HEK293T (cell line): ENCODE results near the gene ADCY2.

Experiments used
- CTCF ChIA-PET: fragments of 350-600 bp; formaldehyde crosslinking; extraction: SDS; loops from one replicate; lab custom pipeline; 2021; ENCODE audit warnings: antibody characterized with exemption, inconsistent platforms; lab: Yijun Ruan, JAX
- POLR2A ChIA-PET: fragments of 350-600 bp; formaldehyde crosslinking; extraction: SDS; loops from one replicate; lab custom pipeline; 2020; ENCODE audit warnings: antibody characterized with exemption, inconsistent platforms; lab: Yijun Ruan, JAX
- DNase-seq: peaks from one replicate; pipeline ENCODE4 v3.0.0; 2012; ENCODE audit warnings: mixed read lengths; ENCODE audit errors: extremely low spot score
- ARNT ChIP-seq: fragments of 450-650 bp; IDR thresholded peaks from 2 replicates; pipeline ENCODE4 v1.6.1; 2017; ENCODE audit warnings: mild to moderate bottlenecking
- BHLHE40 ChIP-seq: fragments of 450-650 bp; IDR thresholded peaks from 2 replicates; pipeline ENCODE4 v1.6.1; 2016; ENCODE audit warnings: mild to moderate bottlenecking, moderate library complexity, borderline replicate concordance
- CTBP1 ChIP-seq: fragments of 450-650 bp; IDR thresholded peaks from 2 replicates; pipeline ENCODE4 v1.6.1; 2016; ENCODE audit warnings: borderline replicate concordance
- ELF4 ChIP-seq: fragments of 450-650 bp; IDR thresholded peaks from 2 replicates; pipeline ENCODE4 v1.6.1; 2017; ENCODE audit warnings: antibody characterized with exemption
- FOXA1 ChIP-seq: fragments of 450-650 bp; IDR thresholded peaks from 2 replicates; pipeline ENCODE4 v1.6.1; 2016; ENCODE audit warnings: mild to moderate bottlenecking
- FOXK2 ChIP-seq: fragments of 450-650 bp; IDR thresholded peaks from 2 replicates; pipeline ENCODE4 v1.6.1; 2016; ENCODE audit warnings: mild to moderate bottlenecking
- FOXM1 ChIP-seq: fragments of 450-650 bp; IDR thresholded peaks from 2 replicates; pipeline ENCODE4 v1.6.1; 2017; ENCODE audit warnings: mild to moderate bottlenecking, borderline replicate concordance
- HDGF ChIP-seq: fragments of 450-650 bp; IDR thresholded peaks from 2 replicates; pipeline ENCODE4 v1.6.1; 2017; ENCODE audit warnings: antibody characterized with exemption, borderline replicate concordance
- L3MBTL2 ChIP-seq: fragments of 450-650 bp; conservative IDR thresholded peaks from 2 replicates; pipeline ENCODE4 v1.6.1; 2016; ENCODE audit warnings: mild to moderate bottlenecking
- LEF1 ChIP-seq: fragments of 450-650 bp; IDR thresholded peaks from 2 replicates; pipeline ENCODE4 v1.6.1; 2017; ENCODE audit warnings: mild to moderate bottlenecking, borderline replicate concordance
- NFRKB ChIP-seq: fragments of 450-650 bp; IDR thresholded peaks from 2 replicates; pipeline ENCODE4 v1.6.1; 2016; ENCODE audit warnings: mild to moderate bottlenecking, moderate library complexity
- SP1 ChIP-seq: fragments of 450-650 bp; IDR thresholded peaks from 2 replicates; pipeline ENCODE4 v1.6.1; 2017
- SUZ12 ChIP-seq: fragments of 450-650 bp; IDR thresholded peaks from 2 replicates; pipeline ENCODE4 v1.6.1; 2016; ENCODE audit warnings: mild to moderate bottlenecking
- TARDBP ChIP-seq: fragments of 450-650 bp; IDR thresholded peaks from 2 replicates; pipeline ENCODE4 v1.6.1; 2016
- ZNF384 ChIP-seq: fragments of 450-650 bp; IDR thresholded peaks from 2 replicates; pipeline ENCODE4 v1.6.1; 2016
- TF ChIP-seq, protein P1 (sequence below): fragments of 450-650 bp; IDR thresholded peaks from 2 replicates; pipeline ENCODE4 v1.6.1; 2016

ADCY2 gene

DNA sequence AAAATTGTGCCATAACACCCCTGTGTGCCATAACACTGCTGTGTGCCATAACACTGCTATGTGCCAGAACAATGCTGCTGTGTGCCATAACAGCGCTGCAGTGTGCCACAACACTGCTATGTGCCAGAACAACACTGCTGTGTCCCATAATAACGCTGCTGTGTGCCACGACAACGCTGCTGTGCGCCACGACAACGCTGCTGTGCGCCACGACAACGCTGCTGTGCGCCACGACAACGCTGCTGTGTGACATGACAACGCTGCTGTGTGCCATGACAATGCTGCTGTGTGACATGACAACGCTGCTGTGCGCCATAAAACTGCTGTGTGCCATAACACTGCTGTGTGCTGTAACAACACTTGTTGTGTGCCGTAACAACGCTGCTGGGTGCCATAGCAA lies 429.1 kb downstream of the ADCY2 start:
- ChIA-PET CTCF (no interaction called here), POLR2A (interaction anchor here (1.0 kb wide), 1 partner anchor 9 kb away, joined by 3 read pairs; no protein-coding TSS in a partner anchor)
- DNase-seq, result no peak
- no peak for TF ChIP-seq ARNT
- TF ChIP-seq L3MBTL2, result no peak
- no peak for TF ChIP-seq CTBP1
- TF ChIP-seq, protein P1, sequence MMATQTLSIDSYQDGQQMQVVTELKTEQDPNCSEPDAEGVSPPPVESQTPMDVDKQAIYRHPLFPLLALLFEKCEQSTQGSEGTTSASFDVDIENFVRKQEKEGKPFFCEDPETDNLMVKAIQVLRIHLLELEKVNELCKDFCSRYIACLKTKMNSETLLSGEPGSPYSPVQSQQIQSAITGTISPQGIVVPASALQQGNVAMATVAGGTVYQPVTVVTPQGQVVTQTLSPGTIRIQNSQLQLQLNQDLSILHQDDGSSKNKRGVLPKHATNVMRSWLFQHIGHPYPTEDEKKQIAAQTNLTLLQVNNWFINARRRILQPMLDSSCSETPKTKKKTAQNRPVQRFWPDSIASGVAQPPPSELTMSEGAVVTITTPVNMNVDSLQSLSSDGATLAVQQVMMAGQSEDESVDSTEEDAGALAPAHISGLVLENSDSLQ, result no peak
- no peak for TF ChIP-seq TARDBP
- TF ChIP-seq ELF4, result no peak
- TF ChIP-seq FOXK2, result no peak

DNA sequence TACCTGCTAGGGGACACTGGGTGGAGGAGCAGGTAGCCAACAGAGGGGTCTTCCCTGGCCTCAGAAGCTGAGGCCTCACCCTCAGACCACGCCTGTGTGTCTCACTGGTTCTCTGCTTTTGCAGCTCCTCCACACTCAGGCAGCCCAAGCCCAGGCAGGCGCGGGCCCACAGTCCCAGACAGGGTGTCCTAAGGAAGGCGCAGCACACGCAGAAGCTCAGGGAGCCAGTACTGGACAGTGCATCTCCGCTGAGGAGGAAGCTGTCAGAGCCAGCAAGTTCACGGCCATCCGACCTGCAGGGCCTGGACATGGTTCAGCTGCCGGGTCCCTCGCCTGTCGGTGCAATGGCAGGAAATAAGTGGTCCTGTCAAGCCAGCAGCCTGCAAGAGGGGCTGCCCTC lies 429.7 kb downstream of the ADCY2 start:
- CTCF ChIA-PET, result interaction anchor here (0.7 kb wide), 1 partner anchor 992 kb away, joined by 3 read pairs; no protein-coding TSS in a partner anchor
- POLR2A ChIA-PET, result interaction anchor here (1.0 kb wide), 1 partner anchor 8 kb away, joined by 3 read pairs; no protein-coding TSS in a partner anchor
- TF ChIP-seq SP1, result no peak
- TF ChIP-seq LEF1, result no peak
- no peak for DNase-seq

DNA sequence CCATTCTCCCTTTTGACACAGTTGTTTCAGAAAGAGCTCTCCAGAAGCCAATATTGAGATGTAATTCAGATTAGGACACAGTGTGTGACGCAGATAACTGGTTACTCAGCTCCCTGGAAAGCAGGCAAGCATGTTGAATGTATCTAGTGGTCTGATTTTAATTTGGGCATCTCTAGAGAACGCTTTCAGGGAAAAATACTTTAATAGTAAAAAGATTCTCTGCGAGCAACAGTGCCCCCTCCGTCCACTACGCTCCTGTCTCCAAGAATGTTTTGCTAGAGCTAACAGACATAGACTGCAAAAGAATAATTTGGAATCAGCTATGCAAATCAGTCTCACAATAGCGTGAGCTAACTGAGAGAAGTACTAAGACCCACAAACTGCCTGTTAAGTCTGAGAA lies 431.7 kb downstream of the ADCY2 start:
- POLR2A ChIA-PET, result no interaction called here

DNA sequence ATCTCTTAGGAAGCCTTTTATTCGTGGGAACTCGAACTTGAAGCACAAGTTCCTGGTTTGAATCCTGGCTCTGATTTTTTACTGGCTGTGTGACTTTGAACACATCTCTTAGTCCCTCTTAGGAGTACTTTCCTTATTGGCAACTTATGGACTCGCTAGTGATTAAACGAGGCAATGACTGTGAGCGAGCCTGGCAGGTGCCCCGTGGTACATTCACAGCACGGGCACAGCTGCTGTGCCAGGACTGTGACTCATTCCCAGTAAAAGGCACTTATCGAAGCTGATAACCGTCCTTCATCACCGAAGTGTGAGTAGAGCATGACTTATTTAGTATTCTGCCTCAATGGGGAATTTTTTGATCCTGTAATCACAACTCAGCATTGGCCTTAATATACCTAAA lies 432.3 kb downstream of the ADCY2 start:
- ChIA-PET POLR2A (no interaction called here), CTCF (interaction anchor here (1.2 kb wide), 1 partner anchor 11 kb away, joined by 5 read pairs; no protein-coding TSS in a partner anchor)
- no peak for DNase-seq
- TF ChIP-seq FOXM1 (no peak), ELF4 (no peak), SUZ12 (no peak), ARNT (no peak), HDGF (no peak), L3MBTL2 (no peak), TARDBP (no peak), LEF1 (no peak), FOXK2 (no peak), NFRKB (no peak), ZNF384 (no peak), SP1 (no peak), BHLHE40 (no peak)
- TF ChIP-seq, protein P1, result no peak

More for the DNA sequence above, 431.7 kb downstream of the ADCY2 start:
- CTCF ChIA-PET, result interaction anchor here (1.2 kb wide), 1 partner anchor 11 kb away, joined by 5 read pairs; no protein-coding TSS in a partner anchor
- DNase-seq, result no peak
- TF ChIP-seq LEF1 (no peak), FOXA1 (no peak), BHLHE40 (no peak), SP1 (no peak), ARNT (no peak), HDGF (no peak), ELF4 (no peak), L3MBTL2 (no peak), CTBP1 (no peak), FOXK2 (no peak)

DNA sequence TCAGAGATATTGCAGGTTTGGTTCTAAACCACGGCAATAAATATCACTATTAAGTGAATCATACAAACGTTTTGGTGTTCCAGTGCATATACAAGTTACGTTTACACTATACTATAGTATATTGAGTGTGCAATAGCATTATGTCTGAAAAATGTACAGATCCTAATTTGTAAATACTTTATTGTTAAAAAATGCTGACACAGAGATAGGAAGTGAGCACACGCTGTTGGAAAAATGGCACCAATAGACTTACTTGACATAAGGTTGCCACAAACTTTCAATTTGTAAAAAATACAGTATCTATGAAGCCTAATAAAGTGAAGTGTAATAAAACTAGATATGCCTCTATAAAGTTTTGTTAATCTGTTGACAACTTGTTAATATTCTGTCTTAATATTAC lies 439.0 kb downstream of the ADCY2 start:
- TF ChIP-seq SP1, result no peak
- no peak for TF ChIP-seq HDGF
- no peak for TF ChIP-seq TARDBP
- TF ChIP-seq NFRKB, result no peak
- TF ChIP-seq ARNT, result no peak
- no peak for TF ChIP-seq LEF1
- no peak for TF ChIP-seq FOXK2
- TF ChIP-seq, protein P1, result no peak
- TF ChIP-seq FOXM1, result no peak
- no peak for TF ChIP-seq CTBP1
- TF ChIP-seq SUZ12, result no peak
- TF ChIP-seq FOXA1, result no peak
- no peak for TF ChIP-seq L3MBTL2
- POLR2A ChIA-PET, result no interaction called here
- CTCF ChIA-PET, result no interaction called here
- DNase-seq, result no peak

DNA sequence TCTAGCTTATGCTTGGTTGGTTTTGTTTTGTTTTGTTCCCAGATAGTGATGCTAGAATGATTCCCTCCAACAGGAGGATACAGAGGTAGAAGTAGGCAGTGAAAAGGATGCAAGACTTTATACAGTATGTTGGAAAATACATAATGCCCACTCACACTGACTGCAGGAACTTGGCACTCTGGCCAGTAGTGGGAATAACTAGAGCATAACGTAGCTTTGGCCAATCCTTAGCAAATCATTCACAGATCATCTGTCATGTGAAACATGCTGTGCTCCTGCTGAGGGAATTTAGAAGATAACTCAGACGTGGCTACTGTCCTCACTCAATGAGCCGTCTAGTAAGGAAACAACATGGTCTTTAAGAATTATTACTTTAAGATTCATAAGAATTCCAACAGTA lies 441.5 kb downstream of the ADCY2 start:
- no peak for DNase-seq
- no peak for TF ChIP-seq BHLHE40
- no peak for TF ChIP-seq FOXK2
- TF ChIP-seq FOXM1, result no peak
- TF ChIP-seq L3MBTL2, result no peak
- CTCF ChIA-PET, result no interaction called here
- POLR2A ChIA-PET, result no interaction called here

DNA sequence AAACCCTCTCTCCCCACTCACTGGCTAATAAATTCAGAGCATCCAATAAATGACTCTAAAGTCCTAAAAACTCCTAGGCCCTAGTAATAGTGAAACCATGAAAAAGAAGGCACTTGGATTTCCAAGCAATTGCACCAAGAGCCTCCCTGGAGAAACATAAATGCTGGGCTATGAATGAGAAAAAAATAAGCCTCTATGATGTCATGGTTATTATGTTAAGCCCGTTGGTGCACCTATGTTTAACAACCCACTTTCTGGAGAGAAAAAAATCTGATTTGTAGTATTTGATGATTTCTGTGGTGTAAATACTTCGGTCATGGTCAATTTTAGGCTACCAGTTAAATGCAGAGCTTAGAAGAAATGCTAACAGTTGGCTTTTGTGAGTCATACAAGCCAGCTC lies 446.6 kb downstream of the ADCY2 start:
- POLR2A ChIA-PET, result no interaction called here
- no peak for TF ChIP-seq SUZ12
- TF ChIP-seq ELF4, result no peak
- no peak for TF ChIP-seq ARNT
- no peak for TF ChIP-seq CTBP1
- no peak for TF ChIP-seq TARDBP
- no peak for TF ChIP-seq LEF1
- TF ChIP-seq L3MBTL2, result no peak
- TF ChIP-seq BHLHE40, result no peak
- no peak for TF ChIP-seq HDGF
- no peak for TF ChIP-seq FOXK2
- TF ChIP-seq NFRKB, result no peak
- no peak for TF ChIP-seq FOXA1
- TF ChIP-seq FOXM1, result no peak
- TF ChIP-seq, protein P1, result no peak
- TF ChIP-seq ZNF384, result no peak
- no peak for TF ChIP-seq SP1
- DNase-seq, result no peak
- CTCF ChIA-PET, result no interaction called here
